Natural killer cell (primary cell): Measurements from ENCODE around the gene C1orf35. TPM values are rescaled to one million over a fixed set of nuclear protein-coding genes. Genes with fewer than 3 reads are reported as not detected.

Source experiments
- ATAC-seq, 3 donors: fragments of 150-1000 bp in 2 of 3; fragments of 200-7000 bp in 1 of 3; cut with Tn5 transposase; 1 replicate in 1 of 3; 2 replicates in 2 of 3; pipeline ENCODE4 v1.10.0; 2021; ENCODE audit warnings: mild to moderate bottlenecking in 2 of 3, moderate library complexity in 2 of 3
- DNase-seq, 2 donors: peaks; one replicate each; pipeline versions ENCODE4 v3.0.0 to v3.0.0-alpha.2; 2013 to 2021; ENCODE audit warnings: mixed read lengths in 1 of 2
- H3K27ac ChIP-seq: one replicate; pipeline ENCODE4 v1.5.1; 2013; ENCODE audit warnings: mild to moderate bottlenecking, low read length
- H3K27me3 ChIP-seq: one replicate; pipeline ENCODE4 v1.6.1; 2013; ENCODE audit warnings: low read length; ENCODE audit not compliant: control insufficient read depth, insufficient read depth
- H3K36me3 ChIP-seq: one replicate; pipeline ENCODE4 v1.6.1; 2013; ENCODE audit warnings: low read length; ENCODE audit not compliant: control insufficient read depth, insufficient read depth
- H3K4me1 ChIP-seq: one replicate; pipeline ENCODE4 v1.6.1; 2013; ENCODE audit warnings: low read length; ENCODE audit not compliant: control insufficient read depth, insufficient read depth
- H3K4me3 ChIP-seq: one replicate; pipeline ENCODE4 v1.5.1; 2013; ENCODE audit warnings: low read length
- H3K9me3 ChIP-seq: one replicate; pipeline ENCODE4 v1.6.1; 2013; ENCODE audit warnings: low read length; ENCODE audit not compliant: control insufficient read depth, insufficient read depth
- H3K27ac Mint-ChIP-seq, 2 donors: one replicate each; pipeline ENCODE4 v1.8.0; 2022; ENCODE audit warnings: mild to moderate bottlenecking in 2 of 2, mixed read lengths in 2 of 2, moderate library complexity in 1 of 2
- H3K27me3 Mint-ChIP-seq, 2 donors: one replicate each; pipeline ENCODE4 v1.8.0; 2022; ENCODE audit warnings: low read depth in 2 of 2, mixed read lengths in 2 of 2
- H3K36me3 Mint-ChIP-seq: one replicate; pipeline ENCODE4 v1.8.0; 2022; ENCODE audit warnings: mixed read lengths
- H3K4me1 Mint-ChIP-seq, 2 donors: one replicate each; pipeline ENCODE4 v1.8.0; 2022; ENCODE audit warnings: mixed read lengths in 2 of 2
- H3K4me3 Mint-ChIP-seq: one replicate; pipeline ENCODE4 v1.8.0; 2022; ENCODE audit warnings: mild to moderate bottlenecking, moderate library complexity, mixed read lengths
- H3K9me3 Mint-ChIP-seq, 2 donors: one replicate each; pipeline ENCODE4 v1.8.0; 2022; ENCODE audit warnings: mixed read lengths in 2 of 2
- WGBS: methylation state at CpG from one replicate; pipeline ENCODE4 v1.1.7; 2013; ENCODE audit warnings: missing lambda C conversion rate; ENCODE audit not compliant: insufficient coverage; 5-methylcytosine and 5-hydroxymethylcytosine counted together
- intact Hi-C: fragments of 100-400 bp; cut with micrococcal nuclease; formaldehyde crosslinking; loops from one replicate; pipeline ENCODE4 v1.14.2; 2022
- total RNA-seq, 4 donors: library from RNA; stranded (reverse); fragments of 120-200 nt in 1 of 4; gene quantifications; one replicate each; pipeline versions ENCODE4 v1.2.3 to v1.2.4, GENCODE V29; 2013 to 2022
- TF ChIP-seq, protein P1 (sequence below): fragments of 200-600 bp; IDR thresholded peaks from one replicate; pipeline ENCODE4 v1.8.0; 2022; ENCODE audit warnings: antibody characterized with exemption

C1orf35 gene
- total RNA-seq, 3 donors from 2014 or later (not counting 1 experiment from before 2014, with no cell fraction given) = 18.9 to 21.6 (median 19.6) TPM

DNA sequence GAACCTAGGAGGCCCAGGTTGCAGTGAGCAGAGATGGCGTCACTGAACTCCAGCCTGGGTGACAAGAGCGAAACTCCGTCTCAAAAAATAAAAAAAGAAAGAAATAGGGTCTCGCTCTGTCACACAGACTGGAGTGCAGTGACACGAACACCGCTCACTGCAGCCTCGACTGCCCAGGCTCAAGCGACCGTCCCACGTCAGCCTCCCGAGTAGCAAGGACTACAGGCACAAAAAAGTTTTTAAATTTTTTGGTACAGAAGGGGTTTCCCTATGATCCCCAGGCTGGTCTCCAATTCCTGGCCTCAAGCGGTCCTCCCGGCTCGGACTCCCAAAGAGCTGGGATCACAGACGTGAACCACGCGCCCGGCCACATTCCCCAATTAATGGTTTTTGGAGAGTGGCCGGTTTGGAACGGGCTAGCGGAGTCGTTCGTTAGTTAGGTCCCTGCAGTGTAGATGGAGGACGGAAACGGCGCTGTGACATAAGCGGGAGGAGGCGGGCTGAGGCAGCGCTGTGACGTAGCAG is 36.3 kb upstream of the C1orf35 start:
- Mint-ChIP-seq H3K4me3 (peak overlapping the region; percentile 98), H3K9me3 (no peaks in the 10 kb centered on the region), H3K27me3 (no peaks in the 10 kb centered on the region), H3K36me3 (no peaks in the 10 kb centered on the region), H3K4me1 (peaks cover 22 to 46% of the 10 kb centered on the region in 2 donors), H3K27ac (peak overlapping the region; percentile 95 to 96)
- DNase-seq (no peak), ATAC-seq (peak in 1 of 3 donors; percentile 0)
- peak overlapping the region; percentile 94 for H3K27ac ChIP-seq
- no peaks in the 10 kb centered on the region for H3K36me3 ChIP-seq
- intact Hi-C loops = no loop called here
- TF ChIP-seq, protein P1, sequence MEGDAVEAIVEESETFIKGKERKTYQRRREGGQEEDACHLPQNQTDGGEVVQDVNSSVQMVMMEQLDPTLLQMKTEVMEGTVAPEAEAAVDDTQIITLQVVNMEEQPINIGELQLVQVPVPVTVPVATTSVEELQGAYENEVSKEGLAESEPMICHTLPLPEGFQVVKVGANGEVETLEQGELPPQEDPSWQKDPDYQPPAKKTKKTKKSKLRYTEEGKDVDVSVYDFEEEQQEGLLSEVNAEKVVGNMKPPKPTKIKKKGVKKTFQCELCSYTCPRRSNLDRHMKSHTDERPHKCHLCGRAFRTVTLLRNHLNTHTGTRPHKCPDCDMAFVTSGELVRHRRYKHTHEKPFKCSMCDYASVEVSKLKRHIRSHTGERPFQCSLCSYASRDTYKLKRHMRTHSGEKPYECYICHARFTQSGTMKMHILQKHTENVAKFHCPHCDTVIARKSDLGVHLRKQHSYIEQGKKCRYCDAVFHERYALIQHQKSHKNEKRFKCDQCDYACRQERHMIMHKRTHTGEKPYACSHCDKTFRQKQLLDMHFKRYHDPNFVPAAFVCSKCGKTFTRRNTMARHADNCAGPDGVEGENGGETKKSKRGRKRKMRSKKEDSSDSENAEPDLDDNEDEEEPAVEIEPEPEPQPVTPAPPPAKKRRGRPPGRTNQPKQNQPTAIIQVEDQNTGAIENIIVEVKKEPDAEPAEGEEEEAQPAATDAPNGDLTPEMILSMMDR = no peak
- H3K27me3 ChIP-seq = no peaks in the 10 kb centered on the region
- H3K4me3 ChIP-seq = peak overlapping the region; percentile 65
- WGBS = 24% methylated on average over 30 of the region's 30 CpGs
- peaks cover 59% of the 10 kb centered on the region for H3K4me1 ChIP-seq
- H3K9me3 ChIP-seq = no peaks in the 10 kb centered on the region

DNA sequence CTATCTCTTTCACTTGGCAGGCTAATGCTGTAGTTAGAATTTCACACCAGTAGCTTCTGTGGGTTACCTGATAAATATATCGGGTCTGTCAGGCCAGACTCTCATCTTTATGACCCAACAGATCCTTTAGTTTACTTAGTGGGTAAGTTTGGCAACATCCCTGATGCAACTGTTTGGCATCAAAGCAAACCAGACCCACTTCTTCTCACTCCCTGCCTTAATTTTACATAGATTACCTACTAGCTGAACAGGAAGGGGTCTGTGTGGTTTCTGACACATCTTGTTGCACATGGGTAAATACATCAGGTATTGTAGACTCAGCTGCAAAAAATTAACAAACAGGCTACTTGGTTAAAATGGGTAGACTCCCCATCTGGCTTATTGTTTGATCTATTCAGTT is 33.8 kb upstream of the C1orf35 start:
- intact Hi-C loops = no loop called here

DNA sequence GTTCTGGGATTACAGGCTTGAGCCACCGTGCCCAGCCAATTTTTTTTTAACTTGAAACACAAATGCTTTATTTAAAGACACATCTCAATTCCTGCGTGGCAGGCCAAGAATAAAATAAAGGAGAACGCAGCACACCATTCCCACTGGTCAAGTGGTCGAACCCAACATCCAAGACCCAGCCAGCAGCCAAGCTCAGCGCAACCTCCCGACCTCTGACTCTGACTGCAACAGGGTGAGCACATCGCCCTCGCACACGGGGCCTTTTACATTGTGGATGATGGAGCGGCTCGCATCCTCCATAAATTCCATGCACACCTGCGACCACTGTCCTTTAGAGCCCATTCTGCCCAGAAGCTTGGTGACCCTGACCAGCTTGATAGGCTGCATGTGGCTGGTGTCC is 31.5 kb upstream of the C1orf35 start:
- Mint-ChIP-seq H3K9me3 (no peaks in the 10 kb centered on the region), H3K4me3 (no peak overlapping the region), H3K27me3 (no peaks in the 10 kb centered on the region), H3K4me1 (peaks cover 0 to 12% of the 10 kb centered on the region in 2 donors), H3K27ac (no peak overlapping the region), H3K36me3 (no peaks in the 10 kb centered on the region)
- WGBS = 91% methylated on average over 12 of the region's 12 CpGs
- Histone ChIP-seq H3K4me1 (peaks cover 22% of the 10 kb centered on the region), H3K27me3 (no peaks in the 10 kb centered on the region), H3K27ac (no peak overlapping the region), H3K9me3 (no peaks in the 10 kb centered on the region), H3K4me3 (no peak overlapping the region), H3K36me3 (no peaks in the 10 kb centered on the region)
- DNase-seq (no peak), ATAC-seq (no peak)
- TF ChIP-seq, protein P1 = no peak
- intact Hi-C loops = loop anchor here (5.0 kb wide), 2 partner anchors 143 to 368 kb away; no protein-coding TSS in a partner anchor

More for the DNA sequence above, 33.8 kb upstream of the C1orf35 start:
- no peaks in the 10 kb centered on the region for H3K27me3 Mint-ChIP-seq
- H3K36me3 Mint-ChIP-seq = no peaks in the 10 kb centered on the region
- no peaks in the 10 kb centered on the region for H3K9me3 ChIP-seq
- peaks cover 33% of the 10 kb centered on the region for H3K4me1 ChIP-seq
- DNase-seq (peak in 1 of 2 donors; percentile 64), ATAC-seq (no peak)
- TF ChIP-seq, protein P1 = no peak
- peak overlapping the region; percentile 56 to 58 for H3K27ac Mint-ChIP-seq
- H3K4me3 Mint-ChIP-seq = no peak overlapping the region
- no peaks in the 10 kb centered on the region for H3K9me3 Mint-ChIP-seq
- no CpG with 5 or more reads among the region's 1 CpG for whole genome bisulfite sequencing
- H3K4me1 Mint-ChIP-seq = peaks cover 6 to 21% of the 10 kb centered on the region in 2 donors
- H3K36me3 ChIP-seq = no peaks in the 10 kb centered on the region
- no peak overlapping the region for H3K4me3 ChIP-seq
- H3K27me3 ChIP-seq = no peaks in the 10 kb centered on the region
- peak overlapping the region; percentile 59 for H3K27ac ChIP-seq

DNA sequence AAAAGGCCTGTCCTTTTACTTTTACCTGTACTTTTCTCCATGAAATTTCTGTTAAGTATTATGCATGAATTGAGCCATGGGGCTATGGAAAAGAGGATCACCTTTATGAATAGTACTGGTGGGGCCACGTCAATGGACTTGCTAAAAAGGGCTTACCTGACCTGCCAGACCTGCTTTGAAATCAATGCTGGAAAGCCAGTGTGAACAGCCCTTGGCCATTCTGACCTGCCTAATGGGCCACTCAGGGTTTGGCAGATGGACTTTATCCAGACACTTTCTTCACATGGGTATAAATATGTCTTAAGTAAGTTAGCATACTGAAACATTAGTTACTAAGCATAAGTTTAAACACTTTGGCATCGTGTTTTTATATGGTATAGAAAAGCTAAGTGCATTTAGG is 28.6 kb upstream of the C1orf35 start:
- Histone ChIP-seq H3K4me1 (peaks cover 7% of the 10 kb centered on the region), H3K36me3 (no peaks in the 10 kb centered on the region), H3K4me3 (no peak overlapping the region), H3K27me3 (no peaks in the 10 kb centered on the region), H3K9me3 (no peaks in the 10 kb centered on the region), H3K27ac (no peak overlapping the region)
- ATAC-seq (no peak), DNase-seq (no peak)
- peaks cover 0 to 5% of the 10 kb centered on the region in 2 donors for H3K4me1 Mint-ChIP-seq
- no peak overlapping the region for H3K4me3 Mint-ChIP-seq
- H3K36me3 Mint-ChIP-seq = no peaks in the 10 kb centered on the region
- 95% methylated on average over 2 of the region's 2 CpGs for WGBS
- peaks cover 0 to 9% of the 10 kb centered on the region in 2 donors for H3K27me3 Mint-ChIP-seq
- intact Hi-C loops = loop anchor here (1.0 to 5.0 kb wide), 3 partner anchors 146 to 384 kb away; no protein-coding TSS in a partner anchor
- H3K9me3 Mint-ChIP-seq = no peaks in the 10 kb centered on the region
- TF ChIP-seq, protein P1 = no peak
- H3K27ac Mint-ChIP-seq = no peak overlapping the region
